ENCODE results near the gene CALN1.

GRCh38 chr7:72118366-72118765 is 293.8 kb downstream of the CALN1 start:
- TF ChIP-seq CTCF (IDR thresholded peaks at IDR 0.05; ENCODE audit: poor library complexity) (no peak), EZH2 (IDR thresholded peaks at IDR 0.05; ENCODE audit: borderline replicate concordance) (no peak)
